NCI-H446 treated with DMSO at 0.1 percent for 48 hours (cell line): Measurements from ENCODE around the gene PHF1.

Experiments
- DNase-seq: peaks from one replicate; lab custom pipeline; 2025; lab: John Stamatoyannopoulos, UW

Gene PHF1

DNA sequence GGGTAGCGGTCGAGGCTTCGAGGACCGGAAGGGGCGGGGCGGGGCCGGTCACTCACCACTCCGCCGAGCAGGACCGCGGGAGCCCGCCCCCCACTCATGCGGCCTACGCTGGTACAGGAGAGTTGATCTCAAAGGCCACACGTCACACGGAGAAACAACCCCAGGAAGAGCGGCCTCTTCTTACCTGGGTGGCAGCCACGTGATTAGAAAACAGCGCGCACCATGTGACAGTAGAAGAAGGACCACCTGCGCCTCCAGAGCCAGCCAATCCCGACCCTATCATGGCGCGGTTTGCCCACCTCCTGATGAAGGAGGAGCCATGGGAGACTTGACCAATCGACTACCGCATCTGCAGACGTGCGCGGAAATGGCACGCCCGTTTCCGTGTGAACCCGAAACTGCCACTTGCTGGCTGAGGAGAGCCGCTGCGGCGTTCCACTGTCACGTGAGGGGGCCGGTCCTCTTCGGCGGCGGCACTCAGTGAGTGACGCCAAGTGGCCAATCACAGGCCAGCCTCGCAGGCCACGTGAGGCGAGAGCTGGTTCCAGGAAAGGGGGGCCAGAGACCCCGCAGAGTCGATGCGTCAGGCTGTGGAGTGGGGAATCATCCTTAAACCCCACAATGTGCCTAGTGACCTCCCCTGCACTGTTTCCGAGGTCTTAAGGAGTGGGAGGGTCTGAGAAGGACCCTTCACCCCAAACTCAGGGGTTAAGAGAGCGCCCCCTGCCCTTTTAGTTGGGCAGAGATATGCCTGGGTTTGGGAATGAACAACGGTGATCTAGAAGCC is 7.3 kb downstream of the PHF1 start, which contains the start of gene CUTA:
CUTA (minus strand) TSS at position 205 of the 787 bp plus-strand sequence; CDS start at position 98, 107 bp downstream.
- peak; percentile 98 for DNase-seq

DNA sequence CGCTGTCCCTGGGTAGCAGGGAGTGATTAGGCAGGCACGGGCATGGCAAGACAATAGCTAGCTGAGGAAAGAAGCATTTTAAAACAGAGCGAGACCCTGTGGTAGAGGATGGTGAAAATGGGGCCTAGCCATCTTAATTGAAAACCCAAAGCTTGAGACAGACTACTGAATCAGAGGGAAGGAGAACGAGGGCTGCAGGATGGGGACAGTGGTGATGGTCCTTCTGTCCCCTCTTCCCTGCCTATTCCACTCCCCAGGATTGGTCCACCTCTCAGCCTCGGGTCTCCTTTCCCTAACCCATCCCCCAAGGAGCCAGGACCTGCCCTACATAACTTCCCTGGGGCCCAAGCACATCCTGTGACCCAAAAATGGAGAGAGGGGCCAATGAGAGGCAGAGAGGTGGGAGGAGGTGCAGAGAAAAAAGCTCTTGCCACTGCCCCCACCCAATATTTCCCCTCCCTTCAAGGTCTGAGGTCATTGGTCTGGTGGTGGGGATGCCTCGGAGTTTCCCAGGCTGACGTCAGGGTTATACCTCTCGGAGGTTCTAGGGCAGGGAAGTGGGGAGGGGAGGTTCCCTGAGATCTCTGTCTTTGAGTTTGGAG is 8.0 kb downstream of the PHF1 start:
- no peak for DNase-seq

DNA sequence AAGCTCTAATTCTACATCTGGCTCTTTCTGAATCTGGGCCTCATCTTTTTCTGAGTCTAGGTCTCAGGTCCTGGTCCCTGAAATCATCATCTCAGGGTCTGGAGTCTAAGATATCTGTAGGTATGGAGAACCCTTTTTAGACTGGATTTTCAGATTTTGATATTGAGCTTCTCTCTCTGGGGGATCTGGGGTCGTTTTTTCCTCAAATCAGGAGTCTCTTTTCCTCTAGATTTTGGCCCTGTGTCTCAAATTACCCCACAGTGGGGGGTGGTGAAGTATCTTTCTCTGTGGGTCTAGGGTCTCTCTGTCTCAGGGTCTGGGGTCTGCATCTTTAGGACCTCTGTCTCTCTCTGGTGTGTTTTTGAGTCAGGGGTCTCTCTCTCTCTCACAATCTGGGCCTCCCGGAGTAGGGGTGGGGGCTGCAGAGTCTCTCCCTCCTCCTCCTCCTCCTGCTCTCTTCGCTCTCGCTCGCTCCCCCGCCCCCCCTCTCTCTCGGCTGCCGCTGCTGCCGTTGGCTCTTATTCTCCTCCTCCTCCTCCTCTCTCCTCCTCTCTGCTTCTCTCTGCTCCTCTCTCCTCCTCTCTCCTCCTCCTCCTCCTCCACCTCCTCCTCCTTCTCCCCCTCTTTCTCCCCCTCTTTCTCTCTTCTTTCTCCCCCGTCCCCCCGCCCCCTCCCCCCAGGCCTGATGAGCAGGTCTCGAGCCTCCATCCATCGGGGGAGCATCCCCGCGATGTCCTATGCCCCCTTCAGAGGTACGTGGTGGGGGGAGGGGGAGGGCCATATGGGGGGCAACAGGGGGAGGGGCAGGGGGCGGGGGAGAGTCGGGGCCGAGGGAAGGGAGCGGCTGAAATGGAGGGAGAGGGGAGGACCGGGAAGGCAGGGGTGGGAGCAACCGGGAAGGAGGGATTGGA is 9.0 kb downstream of the PHF1 start, which contains the start of gene SYNGAP1:
SYNGAP1 (plus strand) TSS at position 486 of the 911 bp plus-strand sequence; CDS start at position 686, 200 bp downstream.
- no peak for DNase-seq

DNA sequence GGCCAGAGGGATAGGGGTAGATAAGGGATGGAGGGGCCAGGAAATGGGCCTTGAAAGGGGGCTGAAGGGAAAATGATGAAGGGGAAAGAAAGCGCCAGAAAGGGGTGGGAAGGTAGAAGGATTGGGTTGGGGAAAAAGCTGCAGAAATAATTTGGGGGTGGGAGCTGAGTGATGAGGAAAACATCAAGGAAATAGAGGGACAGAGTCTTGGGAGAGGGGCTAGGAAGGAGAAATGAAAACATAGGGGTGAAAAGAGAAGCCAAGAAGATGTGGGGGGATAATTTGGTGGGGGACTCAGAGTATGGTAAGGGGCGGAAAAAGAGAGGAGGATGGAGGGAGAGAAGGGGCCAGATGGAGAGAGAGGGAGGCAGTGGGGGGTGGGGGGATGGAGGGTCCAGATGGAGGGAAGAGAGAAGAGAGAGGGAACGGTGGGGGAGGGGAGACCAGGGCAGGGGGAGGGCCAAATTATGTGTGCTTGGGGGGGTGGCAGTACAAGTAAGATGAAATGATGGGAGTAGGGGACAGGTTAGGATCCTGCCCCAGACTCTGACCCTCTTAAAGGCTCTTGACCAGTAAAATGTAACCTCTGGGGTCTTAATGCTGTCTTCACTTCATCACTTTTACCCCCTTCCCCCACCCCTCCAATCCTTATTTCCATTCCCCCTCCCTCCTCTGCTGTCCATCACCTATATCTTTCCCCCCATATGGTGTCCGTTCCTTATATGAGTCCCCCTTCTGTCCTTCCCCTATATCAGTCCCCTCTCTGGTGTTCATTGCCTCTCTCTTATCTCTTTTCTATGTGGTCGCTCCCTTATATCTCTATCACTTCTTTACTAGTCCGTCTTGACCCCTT is 9.9 kb downstream of the PHF1 start:
- no peak for DNase-seq

DNA sequence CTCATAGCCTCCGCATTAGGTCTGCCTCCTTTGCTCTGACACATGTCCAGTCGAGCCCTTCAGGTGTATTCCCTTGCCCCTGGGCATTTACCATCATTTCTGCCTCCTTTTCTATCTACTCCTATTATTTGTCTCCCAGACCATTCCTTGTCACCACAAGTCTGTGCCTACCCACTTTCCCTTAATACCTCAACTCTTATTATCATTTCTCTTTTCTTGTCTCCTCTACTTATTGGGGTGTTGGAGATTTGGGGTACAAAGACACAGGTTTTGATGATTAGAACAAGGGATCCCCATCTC is 10.5 kb downstream of the PHF1 start:
- DNase-seq: no peak

DNA sequence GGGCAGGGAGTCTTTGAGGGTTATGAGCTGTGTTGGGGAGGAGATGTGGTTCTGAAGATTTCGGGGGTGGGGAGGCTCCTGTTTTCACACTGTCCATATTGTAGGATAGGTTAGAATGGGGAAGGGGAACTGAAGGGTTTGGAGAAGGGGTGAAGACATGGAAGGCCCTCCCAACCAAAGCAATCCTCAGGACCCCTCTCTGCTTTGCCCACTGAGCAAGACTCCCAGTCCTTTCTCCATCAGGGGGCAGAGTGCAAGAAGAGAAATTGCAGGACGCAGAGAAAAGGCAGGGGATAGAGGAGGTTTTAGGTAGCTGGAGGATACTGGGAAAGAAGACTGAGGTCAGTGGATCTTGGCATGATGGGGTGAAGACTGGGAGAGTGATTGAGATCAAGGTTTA is 13.0 kb downstream of the PHF1 start:
- DNase-seq: no peak

DNA sequence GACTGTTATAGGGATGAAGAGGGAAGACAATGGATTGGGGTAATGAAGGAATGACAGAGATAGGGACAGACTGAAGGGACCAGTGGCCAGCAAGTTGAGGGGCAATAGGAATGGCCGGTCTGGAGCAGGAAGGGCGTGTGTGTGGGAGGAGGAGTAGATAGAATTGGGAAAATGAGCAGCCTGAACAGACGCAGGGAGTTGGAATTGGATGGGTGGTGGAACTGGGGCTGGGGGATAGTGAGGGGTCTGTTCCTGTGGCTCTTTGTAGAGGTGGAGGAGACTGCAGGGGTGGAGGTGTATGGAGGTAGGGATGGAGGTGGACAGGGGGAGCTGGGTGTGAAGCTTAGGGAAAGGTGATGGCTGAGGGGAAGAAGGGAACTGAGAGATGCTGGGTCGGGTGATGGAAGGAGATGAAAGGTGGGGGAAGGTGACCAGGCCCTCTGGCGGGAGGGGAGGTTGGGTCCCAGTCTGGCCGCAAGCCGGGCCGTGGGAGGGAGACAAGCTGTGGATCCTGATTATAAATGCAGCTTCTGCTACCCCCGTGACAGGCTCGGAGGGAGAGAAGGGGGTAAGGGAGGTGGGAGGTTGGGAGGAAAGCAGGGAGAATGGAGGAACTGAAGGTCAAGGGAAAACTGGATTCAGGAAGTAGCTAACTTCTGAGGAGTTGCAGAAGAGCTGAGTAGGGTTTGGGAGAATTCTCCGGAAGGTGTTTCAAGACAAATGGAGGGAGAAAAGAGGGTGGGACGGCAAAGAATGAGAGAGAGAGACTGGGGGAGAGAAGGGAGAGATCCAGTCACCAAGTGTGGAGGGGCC is 14.2 kb downstream of the PHF1 start:
- DNase-seq: no peak

DNA sequence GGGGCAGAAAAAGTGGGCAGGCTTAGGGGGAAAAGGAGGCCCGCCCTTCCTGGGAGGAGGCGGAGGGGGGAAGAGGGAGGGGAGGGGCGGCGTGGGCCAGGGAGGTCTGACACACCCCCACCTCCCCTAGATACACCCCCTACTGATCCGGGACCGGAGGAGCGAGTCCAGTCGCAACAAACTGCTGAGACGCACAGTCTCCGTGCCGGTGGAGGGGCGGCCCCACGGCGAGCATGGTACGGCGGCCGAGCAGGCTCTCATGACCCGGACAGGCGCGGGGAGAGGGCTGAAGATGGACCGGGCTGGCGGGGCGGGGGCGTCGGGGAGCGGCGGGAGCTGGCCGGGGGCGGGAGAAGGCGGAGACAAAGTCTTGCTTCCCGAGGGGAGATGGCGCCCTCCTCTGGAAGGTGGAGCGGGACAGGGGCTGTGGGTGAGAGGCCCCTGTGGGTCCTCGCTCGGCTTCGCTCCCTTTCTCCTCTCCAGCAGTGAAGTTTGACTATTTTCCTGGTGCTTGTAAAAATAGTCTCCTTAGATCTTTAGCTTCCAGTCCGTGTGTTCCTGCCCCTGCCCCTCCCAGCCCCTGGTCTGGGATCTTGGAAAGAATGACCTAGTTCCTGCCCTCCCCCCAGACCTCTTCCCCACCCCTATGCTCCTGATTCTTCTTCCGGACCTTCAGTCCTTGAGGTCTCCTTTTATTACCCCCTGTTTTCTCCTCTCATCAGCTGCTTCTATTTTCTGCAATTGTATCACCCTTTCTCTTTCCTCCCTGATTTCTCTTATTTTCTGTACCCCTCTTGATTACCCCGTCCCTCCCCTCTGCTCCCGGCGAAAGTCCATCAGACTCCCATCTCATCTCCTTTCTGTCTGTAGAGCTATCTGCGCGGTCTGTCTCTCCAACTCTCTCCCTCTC is 15.1 kb downstream of the PHF1 start:
- peak; percentile 36 for DNase-seq

DNA sequence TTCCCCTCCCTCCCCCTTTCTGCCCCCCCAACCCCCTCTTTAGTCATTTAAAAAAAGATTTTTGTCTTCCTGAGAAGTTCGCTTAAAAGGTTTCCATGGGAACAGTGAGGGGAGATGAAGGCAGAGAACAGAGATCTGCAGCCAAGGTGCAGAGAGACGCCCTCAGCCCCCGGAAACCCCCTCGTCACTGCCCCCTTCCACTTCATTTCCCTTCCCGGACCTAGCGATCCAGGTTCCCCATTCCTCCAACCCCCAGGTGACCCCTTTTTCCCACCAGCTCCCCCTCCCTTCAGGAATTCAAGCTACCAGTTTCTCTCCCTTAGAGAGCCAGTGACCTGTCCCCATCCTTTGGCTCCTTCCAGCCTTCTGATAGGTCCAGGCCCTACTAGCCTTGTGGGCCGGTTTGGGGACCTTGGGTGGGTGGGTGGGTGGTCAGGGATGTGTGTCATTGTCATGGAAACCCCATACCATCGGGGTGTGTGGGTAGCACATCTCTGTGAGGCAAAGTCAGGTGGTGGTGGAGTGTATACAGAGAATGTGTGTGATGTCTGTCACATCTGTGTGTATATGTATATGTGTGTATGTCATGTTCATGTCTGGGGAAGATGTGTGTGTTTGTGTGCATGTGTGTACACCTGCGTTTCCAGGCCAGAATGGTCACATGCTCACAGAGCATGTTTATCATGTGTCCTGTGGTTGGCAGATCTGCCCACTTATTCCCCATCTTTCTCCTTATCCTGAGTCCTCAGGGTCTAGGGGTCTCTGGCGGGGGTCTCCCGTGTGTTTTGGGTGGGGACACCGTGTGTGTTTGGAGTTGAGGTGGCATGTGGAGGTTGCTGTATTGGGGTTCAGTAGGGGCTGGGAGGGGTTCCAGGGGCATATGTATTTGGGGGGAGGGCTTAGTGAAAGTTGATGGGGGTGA is 16.0 kb downstream of the PHF1 start:
- no peak for DNase-seq

DNA sequence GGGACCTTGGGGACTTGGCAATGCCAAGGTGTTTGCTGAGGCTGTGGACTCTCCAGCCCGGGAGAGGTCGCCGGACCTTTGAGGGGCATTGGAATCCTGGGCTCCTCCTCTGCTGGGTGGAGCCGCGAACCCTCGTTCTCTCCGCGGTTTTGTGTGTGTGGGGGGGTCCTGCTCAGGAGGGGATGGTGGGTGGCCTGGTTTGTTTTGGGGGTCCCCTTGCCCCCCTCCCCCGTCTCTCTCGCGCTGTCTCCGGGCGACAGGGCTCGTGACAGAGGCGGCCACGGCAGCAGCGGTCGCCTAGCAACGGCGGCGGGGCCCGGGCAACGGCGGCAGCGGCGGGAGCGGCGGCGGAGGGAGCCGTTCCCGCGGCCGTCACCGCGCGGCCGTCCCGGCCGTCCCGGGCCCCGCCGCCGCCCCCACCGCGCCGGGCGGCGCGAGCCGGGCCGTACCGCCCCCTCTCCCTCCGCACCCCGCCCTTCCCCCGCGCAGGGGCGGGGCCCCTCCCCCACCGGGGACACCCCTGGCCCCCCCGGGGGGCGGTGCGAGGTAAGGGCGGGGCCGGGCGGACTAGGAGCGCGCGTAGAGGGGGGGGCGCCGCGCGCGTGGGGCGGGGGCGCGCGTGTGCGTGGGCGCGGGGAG is 16.9 kb downstream of the PHF1 start:
- no peak for DNase-seq

DNA sequence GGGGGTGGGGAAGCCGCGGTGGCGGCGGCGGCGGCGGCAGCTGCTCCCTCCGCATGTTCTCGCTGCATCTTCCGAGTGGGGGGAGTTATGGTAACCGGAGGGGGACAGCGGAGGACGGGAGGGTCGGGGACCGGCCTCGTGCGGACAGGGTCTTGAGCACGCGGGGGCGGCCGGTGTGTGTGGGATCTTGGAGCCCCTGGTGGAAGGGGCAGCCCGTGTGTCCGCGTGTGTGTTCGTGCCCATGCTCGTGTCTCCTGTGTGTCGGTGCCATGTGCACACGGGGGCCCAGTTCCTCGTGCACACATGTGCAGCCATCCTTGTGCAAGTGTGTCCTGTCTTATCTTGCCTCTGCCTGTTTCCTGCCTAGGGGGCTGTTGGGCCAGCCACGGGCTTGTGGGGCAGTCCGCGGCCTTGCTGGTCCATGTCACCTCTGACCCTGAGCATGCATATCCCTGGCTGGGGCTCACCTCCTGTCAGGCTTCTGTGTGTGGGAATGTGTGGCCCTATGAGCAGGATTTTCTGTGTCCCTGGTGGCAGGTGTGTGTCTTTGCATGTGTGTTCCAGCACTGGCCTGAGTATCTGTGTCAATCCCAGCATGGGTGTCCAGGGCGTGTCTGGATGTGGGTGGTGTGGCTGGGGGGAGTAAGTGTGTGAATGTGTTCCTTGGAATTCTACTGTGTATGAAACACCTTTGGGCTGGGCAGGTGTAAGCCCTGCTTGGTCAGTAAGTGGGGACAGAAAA is 17.6 kb downstream of the PHF1 start:
- no peak for DNase-seq

DNA sequence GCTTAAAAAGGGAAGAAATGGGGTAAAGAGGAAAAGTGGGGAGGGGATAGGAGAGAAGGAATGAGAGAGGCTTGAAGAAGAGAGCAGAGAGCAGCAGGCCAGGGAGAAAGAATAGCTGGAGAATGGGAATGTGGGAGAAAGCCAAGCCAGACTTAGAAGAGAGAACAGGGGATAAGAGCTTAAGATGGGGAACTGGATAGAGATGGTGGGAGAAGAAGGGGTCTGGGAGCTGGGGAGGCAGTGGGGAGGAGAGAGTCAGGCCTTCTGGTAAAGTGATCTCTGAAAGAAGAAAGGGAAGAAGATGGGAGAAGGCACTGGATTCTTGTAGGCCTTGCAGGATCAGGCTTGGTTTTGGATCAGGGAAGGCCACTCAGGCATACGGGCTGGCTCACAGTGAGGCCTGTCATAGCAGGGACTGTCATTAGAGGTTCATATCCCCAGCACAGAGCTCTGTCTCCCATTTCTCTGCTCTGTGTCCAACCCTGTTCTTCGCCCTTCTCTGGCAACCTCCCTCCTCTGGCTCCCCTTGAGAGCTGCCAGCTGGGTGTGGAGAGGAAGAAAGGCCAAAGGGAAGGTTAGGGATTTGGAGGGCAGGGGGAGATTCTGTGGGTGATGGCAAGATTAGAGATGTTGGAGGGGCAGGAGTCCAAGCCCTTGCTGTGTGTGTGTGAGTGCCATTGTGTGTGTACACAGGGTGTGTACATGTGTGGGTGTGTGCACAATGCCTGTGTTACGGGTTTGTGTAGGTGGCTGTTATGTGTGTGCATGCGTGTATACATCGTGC is 18.3 kb downstream of the PHF1 start:
- no peak for DNase-seq

DNA sequence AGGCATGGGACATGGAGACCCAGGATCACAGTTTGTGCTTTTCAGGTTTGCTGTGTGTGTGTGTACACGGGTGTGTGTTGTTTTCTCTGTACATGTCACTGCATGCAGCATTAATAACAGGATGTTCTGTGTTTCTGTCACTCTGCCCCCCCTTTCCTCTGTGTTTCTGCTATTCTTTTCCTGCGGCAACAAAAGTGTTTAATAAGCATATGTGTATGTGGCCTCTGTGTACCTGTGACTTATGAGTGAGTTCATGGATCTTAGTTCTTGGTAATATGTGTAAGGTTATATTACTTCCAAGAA is 18.9 kb downstream of the PHF1 start:
- DNase-seq: no peak

DNA sequence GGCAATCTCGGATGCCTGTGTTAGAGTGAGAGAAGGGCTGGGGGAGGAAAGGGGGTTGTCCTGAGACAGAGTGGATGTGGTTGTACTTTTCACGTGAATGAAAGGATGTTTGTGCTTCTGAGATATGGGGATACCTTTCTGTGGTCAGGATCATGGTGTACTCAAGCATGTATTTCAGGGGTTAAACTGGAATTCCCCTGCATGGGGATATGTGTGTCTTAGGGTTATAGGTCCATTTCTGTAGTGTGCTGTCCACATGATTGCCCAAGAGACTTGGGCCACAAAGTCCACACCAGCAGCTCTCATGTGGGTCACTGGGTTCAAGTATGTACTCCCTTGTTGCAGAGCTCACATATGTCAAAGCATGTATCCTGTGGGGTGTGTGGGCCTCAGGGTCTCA is 19.5 kb downstream of the PHF1 start:
- no peak for DNase-seq

DNA sequence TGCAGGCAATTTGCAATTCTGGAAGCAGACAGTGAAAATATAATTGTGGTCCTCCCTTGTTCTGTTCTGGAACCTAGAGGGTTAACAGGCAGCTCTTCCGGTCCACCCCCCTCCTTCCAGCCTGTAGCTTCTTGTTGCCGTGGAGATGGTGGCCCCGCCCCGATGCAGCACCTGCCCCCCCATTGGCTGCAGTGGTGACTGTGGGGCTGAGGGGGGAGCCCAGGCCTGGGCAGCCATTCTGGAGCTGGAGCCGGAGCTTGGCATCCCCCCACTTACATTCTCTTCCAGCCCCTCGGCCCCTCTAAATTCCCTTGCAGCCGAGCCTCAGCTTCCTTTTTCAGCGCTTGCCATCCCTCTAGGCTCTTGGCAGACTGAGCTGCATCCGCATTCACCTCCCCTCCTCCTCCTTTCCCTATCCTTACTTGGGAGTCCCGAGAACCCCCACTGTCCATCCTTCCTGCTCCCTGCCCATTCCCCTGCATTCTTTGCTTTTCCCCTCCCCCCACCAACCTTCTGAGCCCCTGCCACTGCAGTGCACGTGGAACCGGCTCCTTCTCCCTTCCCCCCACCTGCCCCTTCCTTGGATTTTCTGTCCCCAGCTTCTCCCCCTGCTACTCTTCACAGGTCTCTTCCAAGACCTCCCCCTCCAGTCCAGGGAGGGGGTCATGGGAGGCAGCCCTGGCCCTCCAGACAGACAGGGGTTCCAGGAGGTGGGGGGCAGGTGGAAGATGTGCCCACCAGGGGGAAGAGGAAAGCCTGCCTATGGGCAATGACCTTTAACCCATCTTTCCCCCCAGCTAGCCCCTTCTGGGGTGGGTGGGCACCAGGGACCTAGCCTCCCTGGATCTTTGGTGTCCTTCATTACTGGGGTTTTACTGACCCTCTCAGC is 20.4 kb downstream of the PHF1 start:
- no peak for DNase-seq
